ENCODE data around the gene FAM98C.

GRCh38 chr19:38404858-38405257 lies 2.0 kb downstream of the FAM98C start:
- TF ChIP-seq, protein P1, sequence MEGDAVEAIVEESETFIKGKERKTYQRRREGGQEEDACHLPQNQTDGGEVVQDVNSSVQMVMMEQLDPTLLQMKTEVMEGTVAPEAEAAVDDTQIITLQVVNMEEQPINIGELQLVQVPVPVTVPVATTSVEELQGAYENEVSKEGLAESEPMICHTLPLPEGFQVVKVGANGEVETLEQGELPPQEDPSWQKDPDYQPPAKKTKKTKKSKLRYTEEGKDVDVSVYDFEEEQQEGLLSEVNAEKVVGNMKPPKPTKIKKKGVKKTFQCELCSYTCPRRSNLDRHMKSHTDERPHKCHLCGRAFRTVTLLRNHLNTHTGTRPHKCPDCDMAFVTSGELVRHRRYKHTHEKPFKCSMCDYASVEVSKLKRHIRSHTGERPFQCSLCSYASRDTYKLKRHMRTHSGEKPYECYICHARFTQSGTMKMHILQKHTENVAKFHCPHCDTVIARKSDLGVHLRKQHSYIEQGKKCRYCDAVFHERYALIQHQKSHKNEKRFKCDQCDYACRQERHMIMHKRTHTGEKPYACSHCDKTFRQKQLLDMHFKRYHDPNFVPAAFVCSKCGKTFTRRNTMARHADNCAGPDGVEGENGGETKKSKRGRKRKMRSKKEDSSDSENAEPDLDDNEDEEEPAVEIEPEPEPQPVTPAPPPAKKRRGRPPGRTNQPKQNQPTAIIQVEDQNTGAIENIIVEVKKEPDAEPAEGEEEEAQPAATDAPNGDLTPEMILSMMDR (conservative IDR thresholded peaks at IDR 0.05) = no peak
- no peak for TF ChIP-seq ZFX (IDR thresholded peaks at IDR 0.05)
